CD4-positive, alpha-beta T cell treated with Interleukin-17A for 1 hour (primary cell): ENCODE measurements around the gene PLCG2.
"Not testable (repeated sequence)": the region's sequence is repeated elsewhere in the genome, so short reads cannot be mapped to it uniquely, and the experiment has no call there.

Source experiments
- DNase-seq: peaks from one replicate; pipeline ENCODE4 v3.0.0-alpha.2; 2020

PLCG2 gene

DNA sequence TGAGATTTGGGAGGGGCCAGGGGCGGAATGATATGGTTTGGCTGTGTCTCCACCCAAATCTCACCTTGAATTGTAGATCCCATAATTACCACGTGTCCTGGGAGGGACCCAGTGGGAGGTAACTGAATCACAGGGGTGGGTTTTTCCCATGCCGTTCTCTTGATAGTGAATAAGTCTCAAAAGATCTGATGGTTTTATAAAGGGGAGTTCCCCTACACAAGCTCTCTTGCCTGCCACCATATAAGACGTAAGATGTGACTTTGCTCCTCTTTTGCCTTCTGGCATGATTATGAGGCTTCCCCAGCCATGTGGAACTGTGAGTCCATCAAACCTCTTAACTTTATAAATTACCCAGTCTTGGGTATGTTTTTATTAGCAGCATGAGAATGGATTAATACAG, 230.7 kb downstream of the PLCG2 start:
- not testable (repeated sequence) for DNase-seq

DNA sequence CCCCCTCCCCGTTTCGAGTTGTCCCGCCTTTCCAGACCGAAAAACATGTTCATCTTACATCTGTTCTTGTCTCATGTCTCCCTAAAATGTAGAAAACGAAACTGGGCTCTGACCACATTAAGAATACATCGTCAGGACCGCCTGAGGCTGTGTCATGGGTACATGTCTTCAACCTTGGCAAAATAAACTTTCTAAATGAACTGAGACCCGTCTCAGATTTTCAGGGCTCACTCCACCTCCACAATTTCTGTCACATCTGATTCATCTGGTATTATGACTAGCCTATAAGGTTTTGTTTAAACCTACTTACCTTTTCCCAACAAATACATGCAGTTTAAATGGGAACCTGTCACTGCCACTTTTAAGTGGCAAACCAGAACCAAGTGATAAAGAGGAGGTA, 231.6 kb downstream of the PLCG2 start:
- no peak for DNase-seq

DNA sequence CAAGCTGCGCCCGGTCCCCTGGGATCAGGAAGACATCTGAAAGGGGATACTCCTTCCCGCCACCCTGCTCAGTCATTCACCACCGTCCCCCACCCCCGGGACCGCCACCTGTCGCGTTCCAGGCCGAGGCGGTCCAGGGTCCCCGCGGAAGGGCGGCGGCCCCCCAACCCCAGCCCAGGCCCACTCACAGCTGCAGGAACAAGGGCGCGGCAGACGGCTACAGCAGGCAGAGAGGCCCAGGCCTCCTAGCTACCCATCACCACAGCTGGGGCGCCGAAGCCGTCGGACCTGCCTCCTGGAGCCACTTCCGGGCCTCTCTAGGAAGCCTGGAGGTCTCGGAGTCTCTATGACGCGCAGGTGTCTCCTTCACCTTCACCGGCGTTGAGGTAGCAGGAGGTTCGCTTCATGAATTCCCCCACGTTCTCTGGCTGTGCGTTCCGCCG, 232.1 kb downstream of the PLCG2 start, which contains the start of gene SDR42E1:
SDR42E1 (minus strand) TSS at position 272 of the 443 bp plus-strand sequence. CDS start 10,612 bp downstream, outside the sequence.
- DNase-seq, result peak; percentile 77
